H9 (cell line): ENCODE results near the gene UBAC2. TPM values are rescaled to one million over a fixed set of nuclear protein-coding genes. Genes with fewer than 3 reads are reported as not detected.

Source experiments
- DNase-seq: peaks from one replicate; pipeline ENCODE4 v3.0.0-alpha.2; 2017
- H2AFZ ChIP-seq: one replicate; pipeline ENCODE4 v1.6.1; 2013; ENCODE audit warnings: mild to moderate bottlenecking, low read length, control low read depth, moderate library complexity
- H2AK5ac ChIP-seq: 2 replicates; pipeline ENCODE4 v1.6.1; 2013; ENCODE audit warnings: low read length, control low read depth, mixed read lengths; ENCODE audit not compliant: insufficient read length
- H2BK120ac ChIP-seq: one replicate; pipeline ENCODE4 v1.6.1; 2013; ENCODE audit warnings: low read depth, mild to moderate bottlenecking, low read length, control low read depth, inconsistent platforms; ENCODE audit not compliant: poor library complexity, severe bottlenecking
- H2BK12ac ChIP-seq: 2 replicates; pipeline ENCODE4 v1.6.1; 2013; ENCODE audit warnings: low read length, control low read depth, mixed read lengths, low read depth; ENCODE audit not compliant: insufficient read length
- H2BK15ac ChIP-seq: 2 replicates; pipeline ENCODE4 v1.6.1; 2013; ENCODE audit warnings: low read depth, low read length, control low read depth
- H2BK20ac ChIP-seq: one replicate; pipeline ENCODE4 v1.6.1; 2013; ENCODE audit warnings: low read depth, mild to moderate bottlenecking, low read length, control low read depth, inconsistent platforms; ENCODE audit not compliant: poor library complexity, severe bottlenecking
- H2BK5ac ChIP-seq: 2 replicates; pipeline ENCODE4 v1.6.1; 2013; ENCODE audit warnings: low read length, control low read depth, mixed read lengths; ENCODE audit not compliant: insufficient read length
- H3K14ac ChIP-seq: 2 replicates; pipeline ENCODE4 v1.6.1; 2013; ENCODE audit warnings: low read length, control low read depth; ENCODE audit not compliant: insufficient read depth
- H3K18ac ChIP-seq: 2 replicates; pipeline ENCODE4 v1.6.1; 2013; ENCODE audit warnings: low read depth, mild to moderate bottlenecking, mixed read lengths, low read length, control low read depth; ENCODE audit not compliant: insufficient read length
- H3K23ac ChIP-seq: 2 replicates; pipeline ENCODE4 v1.6.1; 2013; ENCODE audit warnings: low read length, control low read depth, mixed read lengths, low read depth; ENCODE audit not compliant: insufficient read length
- H3K23me2 ChIP-seq: 2 replicates; pipeline ENCODE4 v1.6.1; 2013; ENCODE audit warnings: low read depth, mild to moderate bottlenecking, mixed read lengths, low read length, control low read depth; ENCODE audit not compliant: insufficient read length, poor library complexity, severe bottlenecking
- H3K27ac ChIP-seq: 2 replicates; pipeline ENCODE4 v1.5.1; 2013; ENCODE audit warnings: low read length, control low read depth, mixed read lengths, low read depth; ENCODE audit not compliant: insufficient read length
- H3K27me3 ChIP-seq: 2 replicates; pipeline ENCODE4 v1.6.1; 2013; ENCODE audit warnings: low read length, control low read depth, inconsistent platforms; ENCODE audit not compliant: insufficient read depth
- H3K4ac ChIP-seq: 2 replicates; pipeline ENCODE4 v1.6.1; 2013; ENCODE audit warnings: low read depth, mild to moderate bottlenecking, control low read depth, inconsistent platforms, low read length, moderate library complexity
- H3K4me1 ChIP-seq: 2 replicates; pipeline ENCODE4 v1.6.1; 2013; ENCODE audit warnings: low read length, control low read depth, inconsistent platforms; ENCODE audit not compliant: insufficient read depth
- H3K4me2 ChIP-seq: 2 replicates; pipeline ENCODE4 v1.6.1; 2013; ENCODE audit warnings: low read length, control low read depth, mixed read lengths; ENCODE audit not compliant: insufficient read length, insufficient read depth
- H3K56ac ChIP-seq: 2 replicates; pipeline ENCODE4 v1.6.1; 2013; ENCODE audit warnings: low read depth, mild to moderate bottlenecking, mixed read lengths, low read length, control low read depth; ENCODE audit not compliant: insufficient read length
- H3K79me1 ChIP-seq: 2 replicates; pipeline ENCODE4 v1.6.1; 2013; ENCODE audit warnings: low read depth, mild to moderate bottlenecking, moderate library complexity, low read length, control low read depth, inconsistent platforms; ENCODE audit not compliant: insufficient read depth, poor library complexity, severe bottlenecking
- H3K79me2 ChIP-seq: 2 replicates; pipeline ENCODE4 v1.6.1; 2013; ENCODE audit warnings: low read length, control low read depth, inconsistent platforms; ENCODE audit not compliant: insufficient read depth
- H3K9ac ChIP-seq: 2 replicates; pipeline ENCODE4 v1.6.1; 2013; ENCODE audit warnings: low read length, control low read depth, mixed read lengths; ENCODE audit not compliant: insufficient read length; ENCODE audit errors: extremely low read depth
- H3K9me3 ChIP-seq: one replicate; pipeline ENCODE4 v1.6.1; 2013; ENCODE audit warnings: low read depth, low read length, inconsistent platforms; ENCODE audit not compliant: control insufficient read depth
- H3T11ph ChIP-seq: one replicate; pipeline ENCODE4 v1.6.1; 2013; ENCODE audit warnings: mild to moderate bottlenecking, low read length, control low read depth, inconsistent platforms
- H4K20me1 ChIP-seq: one replicate; pipeline ENCODE4 v1.6.1; 2013; ENCODE audit not compliant: control insufficient read depth, insufficient read length, insufficient read depth
- H4K5ac ChIP-seq: 2 replicates; pipeline ENCODE4 v1.6.1; 2013; ENCODE audit warnings: low read depth, mild to moderate bottlenecking, mixed read lengths, low read length, control low read depth; ENCODE audit not compliant: insufficient read length
- H4K8ac ChIP-seq: replicated peaks from 2 replicates; pipeline ENCODE4 v1.6.1; 2013; ENCODE audit warnings: low read length, control low read depth, mixed read lengths, low read depth; ENCODE audit not compliant: insufficient read length
- H4K91ac ChIP-seq: 2 replicates; pipeline ENCODE4 v1.6.1; 2013; ENCODE audit warnings: low read depth, mild to moderate bottlenecking, moderate library complexity, mixed read lengths, low read length, control low read depth; ENCODE audit not compliant: insufficient read length
- H3K27ac Mint-ChIP-seq, 3 experiments: 2 replicates in 2 of 3; 3 replicates in 1 of 3; pipeline ENCODE4 v1.8.0; 2020 to 2021; ENCODE audit warnings: mixed read lengths in 3 of 3, mild to moderate bottlenecking in 1 of 3, moderate library complexity in 1 of 3
- H3K27me3 Mint-ChIP-seq: 2 replicates; pipeline ENCODE4 v1.8.0; 2021; ENCODE audit warnings: low read depth, mild to moderate bottlenecking, moderate library complexity, mixed read lengths
- H3K36me3 Mint-ChIP-seq, 3 experiments: 2 replicates in 2 of 3; 3 replicates in 1 of 3; pipeline ENCODE4 v1.8.0; 2020 to 2021; ENCODE audit warnings: low read depth in 3 of 3, mixed read lengths in 3 of 3; ENCODE audit not compliant: insufficient read depth in 1 of 3
- H3K4me1 Mint-ChIP-seq, 2 experiments: 2 replicates each; pipeline ENCODE4 v1.8.0; 2020; ENCODE audit warnings: mixed read lengths in 2 of 2
- H3K4me3 Mint-ChIP-seq, 2 experiments: 2 replicates in 1 of 2; 3 replicates in 1 of 2; pipeline ENCODE4 v1.8.0; 2020 to 2021; ENCODE audit warnings: mild to moderate bottlenecking in 2 of 2, mixed read lengths in 2 of 2, moderate library complexity in 1 of 2
- H3K9me3 Mint-ChIP-seq, 2 experiments: 2 replicates in 1 of 2; 3 replicates in 1 of 2; pipeline ENCODE4 v1.8.0; 2020; ENCODE audit warnings: mild to moderate bottlenecking in 2 of 2, mixed read lengths in 2 of 2, moderate library complexity in 1 of 2
- CTCF ChIP-seq: fragments of 200-600 bp; sonication (generic); conservative IDR thresholded peaks from 3 replicates; pipeline ENCODE4 v1.8.0; 2021; ENCODE audit warnings: antibody characterized with exemption, mild to moderate bottlenecking
- WGBS: extraction: QIAGEN DNeasy Blood & Tissue Kit; methylation state at CpG from one replicate; pipeline ENCODE4 v1.1.7; 2013; ENCODE audit warnings: missing lambda C conversion rate, low lambda C conversion rate, mixed read lengths; ENCODE audit not compliant: insufficient read length; ENCODE audit errors: extremely low coverage; 5-methylcytosine and 5-hydroxymethylcytosine counted together
- total RNA-seq: library from RNA; stranded (reverse); gene quantifications from 2 replicates; pipeline ENCODE4 v1.2.1, GENCODE V29; 2021

UBAC2 gene
- total RNA-seq, 1 experiment from 2014 or later, result 52.3 TPM

GRCh38 chr13:99206873-99207272 lies 6.2 kb downstream of the UBAC2 start:
- Histone ChIP-seq H3K56ac (no peak overlapping the region), H4K20me1 (peaks cover 2% of the 10 kb centered on the region), H3K23me2 (no peaks in the 10 kb centered on the region), H3K9ac (no peak overlapping the region), H3K79me1 (peaks cover 18% of the 10 kb centered on the region), H3T11ph (no peak overlapping the region), H3K27ac (no peak overlapping the region), H3K27me3 (no peaks in the 10 kb centered on the region), H2AFZ (no peak overlapping the region), H3K14ac (no peak overlapping the region), H3K79me2 (peaks cover 47% of the 10 kb centered on the region; the same call in 1 of the 2 replicates), H2BK120ac (no peak overlapping the region), H3K18ac (no peak overlapping the region), H2BK12ac (no peak overlapping the region), H3K9me3 (no peaks in the 10 kb centered on the region), H2BK15ac (no peak overlapping the region), H3K23ac (no peak overlapping the region), H4K91ac (no peak overlapping the region), H2BK20ac (no peak overlapping the region), H4K8ac (no peak overlapping the region), H3K4me2 (no peak overlapping the region), H3K4ac (no peak overlapping the region), H3K4me1 (peaks cover 1% of the 10 kb centered on the region; the same call in 1 of the 2 replicates), H4K5ac (no peak overlapping the region), H2BK5ac (no peak overlapping the region), H2AK5ac (no peak overlapping the region)
- WGBS, result no CpG with 5 or more reads among the region's 5 CpGs
- Mint-ChIP-seq H3K36me3 (peaks cover 17 to 24% (median 18%) of the 10 kb centered on the region in 3 experiments; a peak in 6 of 7 replicates), H3K9me3 (no peaks in the 10 kb centered on the region), H3K27me3 (no peaks in the 10 kb centered on the region; the same call in 1 of the 2 replicates), H3K4me1 (peaks cover 39 to 42% of the 10 kb centered on the region in 2 experiments), H3K4me3 (no peak overlapping the region), H3K27ac (peak overlapping the region in 1 of 3 experiments; percentile 18; a peak in 1 of 7 replicates)
- no peak for DNase-seq
- TF ChIP-seq CTCF, result no peak
